ENCODE results near the gene IGLL5. TPM values are rescaled to one million over a fixed set of nuclear protein-coding genes. Genes with fewer than 3 reads are reported as not detected.

The IGLL5 gene
- total and polyA plus RNA-seq, 9 of the 15 experiments (the other 6 are each of a cell fraction or from before 2014, with no cell fraction given) = not detected

- no peaks in the 10 kb centered on the region for H3K36me3 ChIP-seq (ENCODE audit: control insufficient read depth, insufficient read depth, low read length)
- H3K9ac ChIP-seq (ENCODE audit: insufficient read depth in 1 of 2, low read depth in 2 of 2, low read length in 2 of 2) = no peak overlapping the region
- BruUV-seq (replicated peaks) = no TSS peak
- no peak for ATAC-seq
- in situ Hi-C loops (cut with MboI) = no loop called here
- 0% methylated on average over 5 of the region's 5 CpGs for WGBS (ENCODE audit: insufficient coverage, low coverage, missing lambda C conversion rate)
- H3K4me3 ChIP-seq = no peak overlapping the region
- no peaks in the 10 kb centered on the region for H3K79me2 ChIP-seq (ENCODE audit: control insufficient read depth, insufficient read depth, low read length)
- peaks cover 0 to 23% of the 10 kb centered on the region in 2 experiments; a peak in 3 of 5 replicates for H3K27me3 ChIP-seq (ENCODE audit: control insufficient read depth in 2 of 2, insufficient read depth in 2 of 2, low read length in 2 of 2)
- ChIA-PET POLR2A (interaction anchor here (0.6 to 1.5 kb wide), 4 partner anchors 13 to 425 kb away, joined by 3 to 4 read pairs (median 4); no protein-coding TSS in a partner anchor), CTCF (ENCODE audit: low intra/inter-chr PET ratio) (interaction anchor here (0.6 to 8.8 kb wide), 5 partner anchors 25 to 104 kb away, joined by 3 to 90 read pairs (median 42); partner anchors contain the start of gene IGLL5)
- no peak for DNase-seq (ENCODE audit: extremely low read depth in 1 of 4, low spot score in 3 of 4)
- H3K9me3 ChIP-seq (replicated peaks; ENCODE audit: control insufficient read depth, insufficient read depth, low read depth, low read length) = no peaks in the 10 kb centered on the region
- peaks cover 9% of the 10 kb centered on the region for H3K9me1 ChIP-seq (ENCODE audit: control insufficient read depth, insufficient read depth, low read length)
- no peak for FAIRE-seq
- peaks cover 40% of the 10 kb centered on the region for H4K20me1 ChIP-seq (replicated peaks; ENCODE audit: control insufficient read depth, insufficient read depth, low read length)
- no peak overlapping the region for H3K27ac ChIP-seq (ENCODE audit: extremely low read depth, low read depth, low read length)
- no peak overlapping the region for H3K4me2 ChIP-seq (ENCODE audit: insufficient read depth, low read length)
- intact Hi-C loops (cut with micrococcal nuclease) = no loop called here
- no peak overlapping the region for H2AFZ ChIP-seq (ENCODE audit: low read depth, low read length)
- no peaks in the 10 kb centered on the region for H3K4me1 ChIP-seq (replicated peaks in 1 of 2; ENCODE audit: control insufficient read depth in 2 of 2, insufficient read depth in 2 of 2, low read length in 2 of 2)
- TF ChIP-seq GABPB1 (CRISPR knock-in tag; IDR thresholded peaks at IDR 0.05) = no peak
- no peak for TF ChIP-seq SP1 (CRISPR knock-in tag; IDR thresholded peaks at IDR 0.05)
- no peak for TF ChIP-seq MEF2D (tag; conservative IDR thresholded peaks at IDR 0.05; ENCODE audit: low read depth)
- no peak for TF ChIP-seq POLR2AphosphoS5 (IDR thresholded peaks at IDR 0.05; ENCODE audit: control insufficient read depth, insufficient read depth, low read depth, low read length)
- TF ChIP-seq HMGXB4 (CRISPR knock-in tag; IDR thresholded peaks at IDR 0.05) = 0 out of 2 replicates have a peak, but pooled peaks have one; percentile 28
- TF ChIP-seq MEIS2 (IDR thresholded peaks at IDR 0.05; ENCODE audit: partially characterized antibody) = no peak
- no peak for TF ChIP-seq EWSR1 (IDR thresholded peaks at IDR 0.05; ENCODE audit: borderline replicate concordance, low read depth, partially characterized antibody)
- TF ChIP-seq, protein P1, sequence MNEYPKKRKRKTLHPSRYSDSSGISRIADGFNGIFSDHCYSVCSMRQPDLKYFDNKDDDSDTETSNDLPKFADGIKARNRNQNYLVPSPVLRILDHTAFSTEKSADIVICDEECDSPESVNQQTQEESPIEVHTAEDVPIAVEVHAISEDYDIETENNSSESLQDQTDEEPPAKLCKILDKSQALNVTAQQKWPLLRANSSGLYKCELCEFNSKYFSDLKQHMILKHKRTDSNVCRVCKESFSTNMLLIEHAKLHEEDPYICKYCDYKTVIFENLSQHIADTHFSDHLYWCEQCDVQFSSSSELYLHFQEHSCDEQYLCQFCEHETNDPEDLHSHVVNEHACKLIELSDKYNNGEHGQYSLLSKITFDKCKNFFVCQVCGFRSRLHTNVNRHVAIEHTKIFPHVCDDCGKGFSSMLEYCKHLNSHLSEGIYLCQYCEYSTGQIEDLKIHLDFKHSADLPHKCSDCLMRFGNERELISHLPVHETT (CRISPR knock-in tag; conservative IDR thresholded peaks at IDR 0.05 in 1 of 2, IDR thresholded peaks at IDR 0.05 in 1 of 2) = 0 out of 4 replicates have a peak, but pooled peaks of 1 of the 2 experiments have one; percentile 34
- no peak for TF ChIP-seq JUND (IDR thresholded peaks at IDR 0.05; ENCODE audit: borderline replicate concordance, low read depth, low read length)
- no peak for TF ChIP-seq JUND (tag; IDR thresholded peaks at IDR 0.05; ENCODE audit: borderline replicate concordance, low read depth, low read length)
- no peak for TF ChIP-seq CREBBP (IDR thresholded peaks at IDR 0.05; ENCODE audit: low read depth, low read length)
- TF ChIP-seq TSC22D4 (tag; IDR thresholded peaks at IDR 0.05) = no peak
- no peak for TF ChIP-seq ZNF143 (CRISPR knock-in tag; IDR thresholded peaks at IDR 0.05)
- TF ChIP-seq KLF10 (CRISPR knock-in tag; IDR thresholded peaks at IDR 0.05) = no peak
- TF ChIP-seq MYNN (IDR thresholded peaks at IDR 0.05) = no peak
- TF ChIP-seq MYNN (CRISPR knock-in tag; IDR thresholded peaks at IDR 0.05) = 0 out of 2 replicates have a peak, but pooled peaks have one; percentile 5
- TF ChIP-seq, protein P2, sequence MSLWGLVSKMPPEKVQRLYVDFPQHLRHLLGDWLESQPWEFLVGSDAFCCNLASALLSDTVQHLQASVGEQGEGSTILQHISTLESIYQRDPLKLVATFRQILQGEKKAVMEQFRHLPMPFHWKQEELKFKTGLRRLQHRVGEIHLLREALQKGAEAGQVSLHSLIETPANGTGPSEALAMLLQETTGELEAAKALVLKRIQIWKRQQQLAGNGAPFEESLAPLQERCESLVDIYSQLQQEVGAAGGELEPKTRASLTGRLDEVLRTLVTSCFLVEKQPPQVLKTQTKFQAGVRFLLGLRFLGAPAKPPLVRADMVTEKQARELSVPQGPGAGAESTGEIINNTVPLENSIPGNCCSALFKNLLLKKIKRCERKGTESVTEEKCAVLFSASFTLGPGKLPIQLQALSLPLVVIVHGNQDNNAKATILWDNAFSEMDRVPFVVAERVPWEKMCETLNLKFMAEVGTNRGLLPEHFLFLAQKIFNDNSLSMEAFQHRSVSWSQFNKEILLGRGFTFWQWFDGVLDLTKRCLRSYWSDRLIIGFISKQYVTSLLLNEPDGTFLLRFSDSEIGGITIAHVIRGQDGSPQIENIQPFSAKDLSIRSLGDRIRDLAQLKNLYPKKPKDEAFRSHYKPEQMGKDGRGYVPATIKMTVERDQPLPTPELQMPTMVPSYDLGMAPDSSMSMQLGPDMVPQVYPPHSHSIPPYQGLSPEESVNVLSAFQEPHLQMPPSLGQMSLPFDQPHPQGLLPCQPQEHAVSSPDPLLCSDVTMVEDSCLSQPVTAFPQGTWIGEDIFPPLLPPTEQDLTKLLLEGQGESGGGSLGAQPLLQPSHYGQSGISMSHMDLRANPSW (CRISPR knock-in tag; IDR thresholded peaks at IDR 0.05) = 0 out of 2 replicates have a peak, but pooled peaks have one; percentile 44
- TF ChIP-seq ZNF778 (CRISPR knock-in tag; IDR thresholded peaks at IDR 0.05) = no peak
Observed at GRCh38 chr22:22851969-22852368, 35.6 kb upstream of the IGLL5 start.

Data from K562 (cell line).